Smooth muscle cell of the brain vasculature (primary cell): ENCODE measurements around the gene CBX5.
A peak's percentile ranks its signal among the peaks of the same experiment; 100 is the strongest.

ENCODE experiments used
- DNase-seq: peaks from one replicate; pipeline ENCODE4 v3.0.0-alpha.2; 2012; ENCODE audit warnings: low read depth, low spot score

Gene CBX5

DNA sequence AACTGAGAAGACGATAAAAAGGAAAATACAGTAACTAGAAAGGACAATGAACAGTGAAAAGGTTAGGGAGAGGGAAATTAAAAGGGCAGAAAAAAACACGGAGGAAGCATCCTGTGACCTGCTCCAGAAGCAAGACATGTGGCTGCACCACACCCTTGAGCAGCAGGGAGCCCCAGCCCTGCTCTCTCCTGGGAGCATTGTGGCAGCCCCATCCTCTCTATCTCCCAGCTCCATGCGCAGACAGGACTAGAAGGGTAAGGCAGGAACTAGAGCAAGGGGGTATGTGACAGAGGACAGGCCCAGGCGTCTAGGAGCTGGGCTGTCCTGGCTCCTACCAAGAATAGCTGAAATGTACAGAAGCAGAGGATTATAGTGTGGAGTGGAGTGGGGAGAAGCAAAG, 52.5 kb downstream of the CBX5 start:
- no peak for DNase-seq

DNA sequence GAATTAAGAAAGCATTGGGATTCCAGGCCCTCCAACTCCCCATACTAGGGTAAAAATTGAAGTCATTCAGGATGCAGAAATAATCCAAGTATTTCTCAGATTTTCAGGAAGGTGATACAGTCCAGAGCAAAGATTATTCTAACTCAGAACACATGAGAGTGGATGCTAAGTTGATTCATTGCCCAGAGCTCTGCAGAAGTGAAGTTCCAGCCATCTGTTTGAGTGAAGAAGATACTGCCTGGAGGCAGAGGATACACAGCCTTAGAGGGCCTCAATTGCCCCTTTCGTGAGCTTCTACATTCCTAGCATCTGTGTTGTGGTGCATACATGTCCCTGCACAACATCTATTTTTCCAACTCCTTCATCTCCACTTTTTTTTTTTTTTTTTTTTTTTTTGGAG, 54.3 kb downstream of the CBX5 start:
- DNase-seq, result no peak

DNA sequence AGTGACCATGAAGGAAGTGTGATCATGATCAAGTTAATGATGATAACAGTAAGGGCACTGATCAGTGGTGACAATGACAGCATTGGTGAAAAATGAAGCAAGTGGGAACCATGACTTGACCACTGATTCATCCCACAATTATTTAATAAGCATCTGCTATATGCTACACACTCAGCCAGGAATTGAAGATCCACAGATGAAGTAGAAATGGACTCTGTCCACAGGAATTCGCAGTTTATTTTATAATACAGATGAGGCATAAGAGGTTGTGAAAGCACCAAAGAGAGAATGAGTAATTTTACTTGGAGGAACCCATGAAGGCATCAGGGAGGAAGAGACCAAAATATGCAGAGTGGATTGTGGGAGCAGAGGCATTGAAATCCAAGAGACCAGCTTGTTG, 57.3 kb downstream of the CBX5 start:
- no peak for DNase-seq

DNA sequence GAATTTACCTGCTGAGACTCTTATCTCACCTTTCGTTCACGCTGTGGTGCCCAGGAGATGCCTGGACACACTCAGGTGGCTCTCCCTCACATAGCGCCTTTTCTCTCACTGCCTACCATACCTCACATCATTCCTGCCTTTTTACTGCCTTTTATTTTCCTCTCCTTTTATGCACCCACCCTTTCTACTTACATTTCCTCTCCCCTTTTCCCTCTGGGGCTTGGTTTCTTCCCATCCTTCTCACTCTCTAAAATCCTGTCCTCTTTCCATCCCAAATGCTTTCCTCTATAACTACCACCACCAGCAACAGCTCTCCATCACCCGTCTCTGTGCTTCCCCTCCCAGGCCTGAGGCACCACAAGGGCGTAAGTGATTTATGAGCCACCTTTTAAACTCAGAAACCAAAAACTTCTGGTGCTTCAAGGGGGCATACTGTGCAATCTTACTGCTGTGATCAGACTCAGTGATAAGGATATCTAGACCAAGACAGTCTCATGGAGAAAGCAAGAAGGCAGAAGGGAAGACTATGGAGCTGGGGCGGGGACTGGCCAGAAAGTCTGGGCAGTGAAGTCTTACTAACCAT, 58.4 kb downstream of the CBX5 start:
- no peak for DNase-seq

DNA sequence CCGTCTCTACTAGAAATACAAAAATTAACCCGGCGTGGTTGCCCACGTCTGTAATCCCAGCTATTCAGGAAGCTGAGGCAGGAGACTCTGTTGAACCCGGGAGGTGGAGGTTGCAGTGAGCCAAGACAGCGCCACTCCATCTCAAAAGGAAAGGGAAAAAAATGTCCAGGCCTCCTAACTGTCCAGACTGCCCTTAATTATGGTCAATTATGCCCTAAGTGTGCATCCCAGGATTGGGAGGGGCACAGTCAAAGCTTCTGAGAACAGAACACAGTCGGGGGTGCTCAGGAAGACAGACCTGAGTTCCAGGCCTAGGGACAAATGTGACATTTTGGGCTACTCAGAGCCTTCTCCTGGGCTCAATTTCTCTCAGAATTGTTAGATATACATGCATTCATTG, 59.4 kb downstream of the CBX5 start:
- DNase-seq, result no peak

DNA sequence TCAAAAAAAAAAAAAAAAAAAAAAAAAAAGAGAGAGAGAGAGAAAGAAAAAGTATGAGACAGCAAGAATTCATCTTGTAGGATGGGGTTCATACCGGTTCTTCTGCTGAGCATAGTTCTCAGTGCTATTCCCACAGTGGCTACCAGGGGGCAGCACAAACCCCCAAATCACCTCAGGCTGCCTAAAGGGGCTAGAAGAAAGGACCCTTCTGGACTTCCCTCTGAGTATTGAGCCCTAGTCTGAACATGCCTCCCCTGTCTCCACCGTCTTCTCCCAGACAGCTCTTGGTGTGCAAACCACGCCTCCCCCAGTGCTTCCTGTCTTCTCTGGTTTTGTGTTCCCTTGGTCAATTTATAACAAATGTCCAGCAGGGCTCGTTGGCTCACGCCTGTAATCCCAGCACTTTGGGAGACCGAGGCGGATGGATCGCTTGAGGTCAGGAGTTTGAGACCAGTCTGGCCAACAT, 59.8 kb downstream of the CBX5 start:
- no peak for DNase-seq

DNA sequence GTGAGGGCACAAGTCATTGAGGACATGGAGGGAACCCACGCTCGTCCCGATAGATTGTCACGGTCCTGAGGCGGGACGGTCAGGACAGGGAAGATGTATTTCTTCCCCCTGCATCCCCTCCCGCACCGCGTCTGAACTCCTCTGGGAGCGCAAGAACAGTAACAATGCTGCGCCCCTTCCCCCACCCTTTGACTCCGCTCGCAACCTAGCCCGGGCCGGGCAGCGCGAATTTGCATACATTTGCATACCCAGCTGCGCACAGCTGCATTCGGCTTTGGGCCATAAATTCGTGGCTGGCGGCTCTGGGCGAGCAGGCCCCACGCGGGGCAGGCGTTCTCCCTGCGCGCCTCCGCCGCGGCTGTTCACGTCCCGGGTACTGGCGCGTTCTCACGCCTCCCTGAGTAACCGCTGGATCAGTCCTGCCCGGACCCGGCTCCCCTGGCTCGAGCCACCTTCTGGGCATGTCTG, 62.1 kb downstream of the CBX5 start:
- no peak for DNase-seq

DNA sequence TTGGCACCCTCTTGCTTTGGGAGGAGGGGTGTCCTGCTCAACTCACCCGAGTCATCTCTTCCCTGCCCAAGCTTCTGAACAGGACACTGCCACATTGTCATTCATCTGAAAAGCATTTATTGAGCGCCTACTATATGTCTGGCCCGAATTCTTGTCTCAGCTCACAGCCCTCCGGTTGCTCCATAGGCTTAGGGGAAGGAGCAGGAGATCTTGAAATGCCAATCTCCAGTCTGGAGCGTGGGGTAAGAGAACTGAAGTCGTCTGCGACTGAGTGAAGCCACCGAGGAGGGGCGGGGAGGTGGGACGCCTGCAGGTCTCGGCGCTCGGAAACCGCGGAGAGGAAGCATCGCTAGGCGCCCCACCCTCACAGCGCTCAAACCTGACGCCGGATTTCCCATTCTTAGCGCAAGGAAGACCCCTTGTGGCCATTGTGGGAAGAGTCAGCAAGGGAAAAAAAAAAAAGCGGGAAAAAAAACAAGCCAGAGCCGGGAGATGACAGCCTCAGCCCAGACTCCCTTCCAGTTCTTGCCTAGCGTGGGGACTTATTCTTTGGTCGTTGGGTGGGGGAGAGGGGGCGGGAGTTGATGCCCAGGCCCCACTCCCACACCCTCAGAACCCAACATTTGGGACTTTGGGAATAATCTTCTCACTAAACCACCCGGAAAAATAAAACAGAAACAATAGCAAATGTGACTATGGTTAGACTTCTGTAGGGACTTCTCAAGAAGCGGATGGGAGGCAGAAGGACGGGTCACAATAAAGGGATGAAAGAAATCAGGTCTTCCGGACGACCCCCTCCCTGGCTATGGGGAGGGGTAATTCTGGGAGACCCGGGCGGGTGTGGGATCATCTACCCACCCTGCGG, 62.9 kb downstream of the CBX5 start:
- DNase-seq, result peak; percentile 54

DNA sequence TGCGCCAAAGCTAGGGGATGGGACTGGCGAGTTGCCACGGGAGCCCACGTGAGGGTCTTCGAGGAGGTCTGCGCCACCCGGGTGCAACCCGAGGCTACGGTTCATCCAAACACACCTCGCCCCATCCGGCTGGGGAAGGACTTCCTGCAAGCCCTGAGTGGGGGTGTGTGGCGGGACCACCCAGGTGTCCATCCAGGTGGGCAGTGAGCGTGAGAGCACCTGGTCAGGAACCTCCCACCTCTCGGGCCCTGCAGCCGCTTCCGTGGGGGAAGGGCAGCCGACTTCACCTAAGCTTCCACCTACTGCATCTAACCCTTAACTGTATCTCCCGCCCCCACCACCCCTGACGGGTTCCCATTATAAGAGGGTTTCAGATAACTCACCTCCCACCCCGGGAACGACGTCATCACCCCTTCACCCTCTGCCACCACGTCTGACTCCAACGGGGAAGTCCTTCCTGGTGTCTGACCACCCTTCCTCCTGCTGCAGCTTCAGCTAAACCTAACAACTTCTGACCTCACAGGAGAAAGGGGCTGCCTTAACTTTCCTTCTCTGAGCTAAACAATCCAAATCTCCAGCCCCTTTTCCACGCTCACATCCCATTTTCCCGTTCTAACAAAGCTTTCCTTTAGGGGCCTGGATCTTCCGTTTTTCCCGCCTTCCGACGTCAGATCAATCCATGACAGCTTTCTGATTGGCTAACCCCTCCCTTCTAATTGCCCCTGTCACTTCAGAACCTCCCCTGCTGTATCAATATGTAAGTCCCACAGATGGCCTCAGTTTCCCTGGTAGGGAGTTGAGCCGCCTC, 63.7 kb downstream of the CBX5 start:
- DNase-seq, result no peak

DNA sequence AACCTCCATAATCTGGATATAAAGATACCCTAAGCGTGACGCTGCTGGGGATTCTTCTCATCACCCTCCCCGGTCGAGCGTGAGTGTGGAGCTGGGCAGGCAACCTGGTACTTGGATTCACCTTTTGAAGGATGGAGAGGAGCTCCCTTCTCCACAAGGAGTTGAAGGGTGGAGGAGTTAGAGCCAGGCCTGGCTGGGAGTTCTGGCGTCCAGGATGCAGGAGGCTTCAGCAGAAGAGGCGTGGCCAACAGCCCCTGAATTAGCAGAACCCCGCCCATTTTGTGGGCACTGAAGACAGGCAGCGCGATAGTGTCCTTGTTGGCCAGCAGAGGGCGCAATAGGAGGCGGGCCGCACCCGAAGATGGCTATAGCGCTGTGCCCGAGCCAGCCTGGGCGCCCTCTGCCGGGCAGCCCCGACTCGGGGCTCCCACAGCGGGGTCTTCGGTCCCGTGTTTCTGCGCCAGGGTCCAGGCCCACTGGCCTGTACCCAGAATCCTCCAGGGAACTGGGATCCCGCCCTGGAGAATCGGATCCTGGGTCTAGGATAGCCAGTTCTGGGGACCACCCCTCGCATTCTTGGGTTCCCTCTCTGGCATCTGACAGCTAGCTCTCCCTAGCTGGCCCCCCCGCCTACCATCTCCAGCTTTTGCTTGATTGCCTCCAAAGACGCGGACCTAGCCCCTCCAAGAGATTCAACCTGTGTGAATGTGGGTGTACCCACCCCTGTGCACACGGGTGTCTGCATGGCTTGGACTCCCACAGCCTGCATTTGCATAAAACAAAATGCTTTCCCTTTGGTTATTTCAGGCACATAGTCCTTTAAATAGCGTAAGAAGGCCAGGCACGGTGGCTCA, 65.1 kb downstream of the CBX5 start:
- peak; percentile 57 for DNase-seq

DNA sequence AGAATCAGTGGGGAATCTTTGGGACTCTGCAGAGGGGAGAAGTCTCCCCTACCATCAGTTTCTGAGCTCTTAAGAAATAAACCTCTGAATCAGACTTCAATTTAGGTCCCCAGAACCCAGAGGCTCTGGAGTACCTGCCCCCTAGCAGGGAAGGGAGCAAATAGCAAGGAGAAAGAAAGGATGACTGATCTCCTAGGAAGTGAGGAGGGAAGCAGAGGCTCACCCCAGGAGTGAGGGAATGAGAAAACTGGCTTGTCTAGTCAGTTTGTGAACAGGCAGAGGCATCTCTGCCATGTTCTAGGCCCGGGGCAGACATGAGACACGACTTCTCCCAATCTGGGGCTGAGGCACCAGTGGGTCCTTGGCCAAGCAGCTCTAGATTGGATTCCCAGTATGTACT, 66.8 kb downstream of the CBX5 start:
- DNase-seq, result no peak

DNA sequence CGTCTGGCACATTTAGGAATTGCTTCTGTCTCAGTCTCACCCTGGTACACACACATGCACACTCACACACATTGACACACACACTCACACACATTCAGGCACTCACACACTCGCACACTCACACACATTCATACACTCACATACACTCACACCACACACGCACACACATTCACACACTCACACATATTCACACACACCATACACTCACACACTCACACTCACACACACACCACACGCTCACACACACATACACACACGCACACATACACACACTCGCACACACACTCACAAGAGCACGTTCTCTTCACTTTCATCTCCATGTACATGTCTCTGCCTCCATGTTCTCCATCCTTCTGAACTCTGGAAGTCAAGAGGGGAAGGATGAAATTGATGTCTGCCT, 68.0 kb downstream of the CBX5 start:
- no peak for DNase-seq

DNA sequence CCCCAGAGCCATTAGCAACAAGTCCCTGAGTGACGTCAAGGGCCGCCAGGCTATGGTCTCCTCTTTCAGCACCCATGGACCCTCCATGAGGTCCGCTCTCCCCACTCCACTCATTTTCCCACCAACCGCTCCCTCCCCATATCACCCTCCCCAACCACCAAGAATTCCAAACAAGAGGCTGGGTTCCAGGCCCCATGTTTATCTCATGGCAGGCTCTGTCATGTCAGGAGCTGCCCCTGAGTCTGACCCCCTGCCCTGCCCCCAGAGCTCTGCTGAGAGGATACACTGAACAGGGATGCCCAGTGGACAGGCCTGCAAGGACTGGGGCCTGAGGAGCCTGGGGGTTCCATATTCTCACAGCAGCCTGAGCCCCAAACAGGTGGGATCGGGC, 69.5 kb downstream of the CBX5 start:
- DNase-seq, result no peak

DNA sequence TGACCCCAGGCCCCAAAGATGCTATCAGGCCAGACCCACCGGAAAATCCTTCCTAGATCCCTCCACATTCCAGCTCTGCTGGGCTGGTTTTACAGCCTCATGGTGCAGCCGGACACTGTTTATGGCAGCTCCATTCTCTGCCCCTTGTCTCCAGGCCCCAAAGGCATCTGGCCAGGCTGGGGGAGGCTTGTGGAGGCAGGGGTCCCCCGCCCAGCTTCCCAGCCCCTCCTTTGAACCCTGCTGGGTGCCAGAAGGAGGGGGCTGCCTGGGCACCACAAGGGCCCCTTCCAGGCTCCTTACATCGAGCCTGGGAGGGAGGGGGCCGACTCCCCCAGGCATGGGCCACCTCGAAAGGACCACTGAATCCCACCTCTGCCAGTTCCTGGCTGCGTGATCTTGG, 71.3 kb downstream of the CBX5 start:
- DNase-seq, result no peak

DNA sequence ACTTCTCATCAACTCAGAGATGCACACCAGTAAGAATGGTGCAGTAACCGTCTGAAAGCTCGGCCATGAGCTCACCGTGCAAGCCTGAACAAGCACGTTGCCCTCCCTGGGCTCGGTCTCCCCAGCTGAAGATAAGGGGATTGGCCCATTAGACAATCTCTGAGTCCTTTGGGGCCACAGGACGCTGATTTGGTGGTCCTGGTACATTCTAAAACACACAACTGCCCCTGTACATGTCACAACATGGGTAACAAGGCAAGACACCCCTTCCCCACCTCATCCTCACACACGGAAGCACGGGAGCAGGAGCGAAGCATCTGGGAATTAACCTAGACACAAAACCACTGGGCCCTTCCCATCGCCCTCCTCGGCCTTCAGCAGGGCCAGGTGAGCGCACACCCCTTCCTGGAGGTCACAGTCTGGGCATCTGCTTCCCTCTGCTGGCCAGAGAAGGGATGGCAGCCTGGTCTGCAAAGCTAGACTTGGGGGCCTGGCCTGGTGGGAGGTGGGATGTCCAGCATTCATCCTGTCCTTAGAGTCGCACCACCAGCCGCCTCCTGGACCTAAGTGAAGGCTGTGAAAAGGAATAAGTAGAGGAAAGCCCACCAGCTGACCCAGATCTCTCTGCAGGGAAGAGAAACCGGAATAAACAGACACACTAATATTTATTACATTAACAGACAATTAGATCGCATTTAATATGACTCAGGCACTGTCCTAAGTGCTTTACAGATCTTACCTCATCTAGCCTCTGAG, 72.2 kb downstream of the CBX5 start:
- DNase-seq, result no peak

DNA sequence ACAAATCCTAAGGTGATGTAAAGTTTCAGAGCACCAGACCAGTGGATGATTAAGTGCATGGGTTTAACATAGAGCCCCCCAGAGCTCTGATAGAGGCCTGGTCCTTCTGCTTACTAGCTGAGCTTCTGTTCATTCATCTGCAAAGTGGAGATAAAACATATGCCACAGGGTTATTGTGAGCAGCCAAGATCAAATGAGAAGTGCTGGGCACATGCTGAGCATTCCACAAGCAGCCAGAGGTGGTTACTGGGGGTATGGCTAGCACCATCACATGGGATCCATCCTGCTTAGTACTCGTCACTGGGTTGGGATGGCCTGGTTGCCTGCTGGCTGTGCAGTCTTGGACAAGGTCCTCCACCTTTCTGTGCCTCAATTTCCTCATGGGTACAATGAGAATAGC, 73.1 kb downstream of the CBX5 start:
- no peak for DNase-seq

DNA sequence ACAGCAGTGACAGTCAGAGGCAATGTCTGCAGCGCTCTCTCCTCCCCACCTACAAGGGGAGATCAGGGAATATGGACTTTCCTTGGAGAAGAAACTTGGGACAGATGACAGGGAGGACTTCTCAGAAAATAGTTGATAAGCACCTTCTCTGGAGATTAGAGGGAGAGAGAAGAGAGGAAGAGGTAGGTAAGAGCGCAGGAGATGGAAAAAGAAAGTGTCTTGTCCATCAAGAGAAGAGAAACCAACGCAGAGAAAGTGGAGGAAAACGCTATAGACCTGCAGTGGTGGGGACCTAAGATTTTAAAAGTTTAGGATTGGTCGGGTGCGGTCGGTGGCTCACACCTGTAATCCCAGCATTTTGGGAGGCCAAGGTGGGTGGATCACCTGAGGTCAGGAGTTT, 75.6 kb downstream of the CBX5 start:
- no peak for DNase-seq

DNA sequence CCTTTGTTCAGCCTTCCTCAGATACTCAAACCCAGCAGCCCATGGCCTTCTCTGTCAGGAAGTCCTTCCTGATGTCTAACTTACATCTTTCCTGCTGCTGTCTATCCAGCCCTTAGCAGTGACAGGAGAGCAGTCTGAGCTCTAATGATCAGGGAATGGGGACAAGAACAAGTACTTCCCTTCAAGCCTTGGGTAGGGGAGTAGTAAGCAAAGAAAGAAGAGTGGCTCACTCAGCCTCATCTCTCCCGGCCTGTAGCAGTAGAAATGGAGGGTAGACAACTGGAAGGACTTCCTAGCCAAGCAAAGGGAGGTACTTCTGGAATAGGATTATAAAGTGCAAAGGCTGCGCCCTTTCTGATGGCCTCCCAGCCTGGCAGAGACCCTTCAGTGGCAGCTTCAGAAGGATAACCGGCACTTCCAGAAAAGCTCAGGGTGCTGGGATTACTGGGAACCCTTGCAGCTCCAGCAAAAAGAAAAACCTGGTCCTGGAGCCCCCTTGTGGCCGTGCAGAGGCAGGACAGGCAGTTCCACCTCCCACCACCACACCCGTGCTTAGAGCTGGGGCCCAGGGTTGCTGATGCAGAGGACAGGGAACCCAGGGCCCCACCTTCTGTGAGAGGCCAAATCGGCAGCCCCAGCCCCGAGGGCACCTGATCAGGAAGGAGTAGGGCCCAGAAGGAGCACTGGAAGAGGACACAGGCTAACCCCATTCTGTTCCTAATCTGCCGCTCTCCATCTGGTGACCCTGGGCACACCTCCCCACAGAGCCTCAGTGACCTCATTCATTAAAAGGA, 78.7 kb downstream of the CBX5 start:
- no peak for DNase-seq

DNA sequence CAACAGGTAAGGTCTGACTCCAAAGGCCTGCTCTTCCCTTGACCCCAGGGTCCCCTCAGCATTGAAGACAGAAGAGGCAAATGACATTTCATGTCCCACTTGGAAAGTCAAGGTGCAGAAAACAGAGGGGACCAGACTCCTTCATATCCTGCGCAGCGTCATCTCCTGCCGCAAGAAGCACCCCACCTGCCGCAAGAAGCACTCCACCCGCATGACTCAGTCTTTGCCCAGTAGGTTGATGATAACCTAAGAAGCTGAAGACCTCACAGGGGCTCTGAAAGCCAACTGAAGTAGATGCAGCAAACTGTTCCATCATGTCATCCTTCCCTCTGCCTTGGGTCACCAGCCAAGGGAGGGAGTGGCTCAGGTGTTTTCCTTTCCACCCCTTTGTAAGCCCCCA, 79.5 kb downstream of the CBX5 start:
- DNase-seq, result no peak

DNA sequence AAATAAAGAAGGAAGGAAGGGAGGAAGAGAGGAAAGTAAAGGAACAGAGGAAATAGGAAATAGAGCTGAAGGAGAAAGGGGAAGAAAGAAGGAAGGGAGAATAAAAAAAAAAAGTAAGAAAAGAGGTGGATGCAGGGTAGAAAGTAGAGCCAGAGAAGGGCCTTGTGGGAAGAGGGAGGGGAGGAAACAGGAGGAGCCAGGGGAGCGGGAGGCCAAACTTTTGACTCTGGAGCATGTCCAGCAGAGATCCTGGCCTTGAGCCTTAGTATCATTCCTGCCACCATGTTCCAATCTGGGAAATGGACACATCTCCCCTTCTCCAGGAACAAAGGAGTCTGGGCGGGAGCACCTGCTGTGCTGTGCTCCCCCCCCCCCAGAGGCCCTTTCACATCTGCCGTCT, 80.0 kb downstream of the CBX5 start:
- no peak for DNase-seq
